NCI-H345 (cell line): ENCODE results near the gene ARHGAP45.

ENCODE experiments used
- DNase-seq: peaks from one replicate; lab custom pipeline; 2025; lab: John Stamatoyannopoulos, UW

Gene ARHGAP45

GRCh38 chr19:1039646-1040475 lies 27.1 kb upstream of the ARHGAP45 start, which contains the start of gene ABCA7:
Gene ABCA7 (plus strand): TSS chr19:1040107. CDS start chr19:1041362, 1,255 bp downstream.
- DNase-seq, result peak; percentile 99

GRCh38 chr19:1040476-1041271 lies 26.3 kb upstream of the ARHGAP45 start:
- peak; percentile 95 for DNase-seq

- DNase-seq, result no peak
Measured at GRCh38 chr19:1041272-1041834, 25.6 kb upstream of the ARHGAP45 start.

GRCh38 chr19:1041835-1042685 lies 24.9 kb upstream of the ARHGAP45 start:
- peak; percentile 23 for DNase-seq

- DNase-seq, result peak; percentile 33
Measured at GRCh38 chr19:1042689-1043511, 24.1 kb upstream of the ARHGAP45 start.

GRCh38 chr19:1045247-1045603 lies 21.7 kb upstream of the ARHGAP45 start:
- DNase-seq, result no peak

GRCh38 chr19:1046117-1046626 lies 20.8 kb upstream of the ARHGAP45 start:
- DNase-seq, result no peak

- no peak for DNase-seq
Measured at GRCh38 chr19:1046836-1047695, 19.9 kb upstream of the ARHGAP45 start.

- DNase-seq, result no peak
Measured at GRCh38 chr19:1047696-1048147, 19.2 kb upstream of the ARHGAP45 start.

GRCh38 chr19:1049106-1049505 lies 17.9 kb upstream of the ARHGAP45 start:
- no peak for DNase-seq

GRCh38 chr19:1049800-1050199 lies 17.2 kb upstream of the ARHGAP45 start:
- no peak for DNase-seq

GRCh38 chr19:1050989-1051788 lies 15.8 kb upstream of the ARHGAP45 start:
- DNase-seq, result no peak

GRCh38 chr19:1051791-1052190 lies 15.2 kb upstream of the ARHGAP45 start:
- no peak for DNase-seq

- DNase-seq, result no peak
Measured at GRCh38 chr19:1052349-1052975, 14.5 kb upstream of the ARHGAP45 start.

- DNase-seq, result no peak
Measured at GRCh38 chr19:1053176-1054101, 13.5 kb upstream of the ARHGAP45 start.

- DNase-seq, result no peak
Measured at GRCh38 chr19:1054102-1055027, 12.6 kb upstream of the ARHGAP45 start.
